SK-N-SH treated with all-trans-retinoic acid at 6 μM for 48 hours (cell line): ENCODE results near the gene BPNT1.

Source experiments
- ATAC-seq: fragments of 200-7000 bp; cut with Tn5 transposase; 3 replicates; pipeline ENCODE4 v1.9.1; 2020; ENCODE audit warnings: mild to moderate bottlenecking, moderate library complexity
- ARNTL ChIP-seq: fragments of 450-650 bp; formaldehyde crosslinking; IDR thresholded peaks from 2 replicates; pipeline ENCODE4 v1.5.0; 2020; ENCODE audit warnings: low read depth, mild to moderate bottlenecking, moderate library complexity, borderline replicate concordance
- BACH2 ChIP-seq: fragments of 250-450 bp; sonication (Bioruptor Pico); IDR thresholded peaks from 2 replicates; pipeline ENCODE4 v1.9.0; 2021; ENCODE audit warnings: mild to moderate bottlenecking, borderline replicate concordance
- CREB5 ChIP-seq: fragments of 250-450 bp; sonication (Bioruptor Pico); IDR thresholded peaks from 2 replicates; pipeline ENCODE4 v1.5.1; 2020; ENCODE audit warnings: low read depth, mild to moderate bottlenecking, moderate library complexity
- CSDC2 ChIP-seq: fragments of 250-450 bp; sonication (Bioruptor Pico); IDR thresholded peaks from 2 replicates; pipeline ENCODE4 v1.5.0; 2020; ENCODE audit warnings: mild to moderate bottlenecking, moderate library complexity
- CSRNP3 ChIP-seq: fragments of 250-450 bp; sonication (Bioruptor Pico); IDR thresholded peaks from 2 replicates; pipeline ENCODE4 v1.5.1; 2021; ENCODE audit warnings: mild to moderate bottlenecking, moderate library complexity
- GLIS3 ChIP-seq: fragments of 250-450 bp; sonication (Bioruptor Pico); IDR thresholded peaks from 2 replicates; pipeline ENCODE4 v1.5.0; 2020; ENCODE audit warnings: mild to moderate bottlenecking, moderate library complexity
- ISL1 ChIP-seq: fragments of 250-450 bp; sonication (Bioruptor Pico); IDR thresholded peaks from 2 replicates; pipeline ENCODE4 v2.1.2; 2022; ENCODE audit warnings: mild to moderate bottlenecking, moderate library complexity
- POU6F1 ChIP-seq: fragments of 250-450 bp; sonication (Bioruptor Pico); IDR thresholded peaks from 2 replicates; pipeline ENCODE4 v1.8.0; 2021; ENCODE audit warnings: low read depth, mild to moderate bottlenecking, moderate library complexity, borderline replicate concordance
- PPARA ChIP-seq: fragments of 250-450 bp; sonication (Bioruptor Pico); IDR thresholded peaks from 2 replicates; pipeline ENCODE4 v1.5.0; 2020; ENCODE audit warnings: mild to moderate bottlenecking, borderline replicate concordance
- RARB ChIP-seq: fragments of 250-450 bp; sonication (Bioruptor Pico); IDR thresholded peaks from 2 replicates; pipeline ENCODE4 v1.8.0; 2021; ENCODE audit warnings: mild to moderate bottlenecking, moderate library complexity
- SNAI2 ChIP-seq: fragments of 250-450 bp; sonication (Bioruptor Pico); IDR thresholded peaks from 2 replicates; pipeline ENCODE4 v1.5.0; 2020; ENCODE audit warnings: mild to moderate bottlenecking, moderate library complexity
- TCF4 ChIP-seq: fragments of 250-450 bp; sonication (Bioruptor Pico); IDR thresholded peaks from 2 replicates; pipeline ENCODE4 v1.8.0; 2021; ENCODE audit warnings: mild to moderate bottlenecking, moderate library complexity, borderline replicate concordance
- TOX ChIP-seq: fragments of 250-450 bp; sonication (Bioruptor Pico); IDR thresholded peaks from 2 replicates; pipeline ENCODE4 v1.8.0; 2021; ENCODE audit warnings: mild to moderate bottlenecking, moderate library complexity, borderline replicate concordance
- TSHZ2 ChIP-seq: fragments of 250-450 bp; sonication (Bioruptor Pico); IDR thresholded peaks from 2 replicates; pipeline ENCODE4 v1.5.0; 2020; ENCODE audit warnings: mild to moderate bottlenecking, moderate library complexity
- ZC3H10 ChIP-seq: fragments of 250-450 bp; sonication (Bioruptor Pico); IDR thresholded peaks from 2 replicates; pipeline ENCODE4 v1.5.1; 2021; ENCODE audit warnings: mild to moderate bottlenecking, moderate library complexity
- ZFP3 ChIP-seq: fragments of 250-450 bp; sonication (Bioruptor Pico); IDR thresholded peaks from 2 replicates; pipeline ENCODE4 v1.5.0; 2020; ENCODE audit warnings: mild to moderate bottlenecking, moderate library complexity
- ZFP30 ChIP-seq: fragments of 450-650 bp; formaldehyde crosslinking; IDR thresholded peaks from 2 replicates; pipeline ENCODE4 v1.5.0; 2022; ENCODE audit warnings: mild to moderate bottlenecking, moderate library complexity
- ZNF565 ChIP-seq: fragments of 450-650 bp; formaldehyde crosslinking; conservative IDR thresholded peaks from 2 replicates; pipeline ENCODE4 v1.5.0; 2020; ENCODE audit warnings: low read depth, mild to moderate bottlenecking, moderate library complexity

Gene BPNT1

GRCh38 chr1:220067269-220068204 lies 22.1 kb downstream of the BPNT1 start:
- peak; percentile 73 for ATAC-seq

GRCh38 chr1:220062629-220063028 lies 27.0 kb downstream of the BPNT1 start:
- no peak for TF ChIP-seq SNAI2 (CRISPR knock-in tag)
- no peak for TF ChIP-seq TSHZ2 (CRISPR knock-in tag)
- no peak for ATAC-seq

More at GRCh38 chr1:220067269-220068204, 22.1 kb downstream of the BPNT1 start:
- 0 out of 2 replicates have a peak, but pooled peaks have one; percentile 8 for TF ChIP-seq ZC3H10 (CRISPR knock-in tag)
- TF ChIP-seq TSHZ2 (CRISPR knock-in tag) = no peak
- TF ChIP-seq TOX (CRISPR knock-in tag) = peak; percentile 69; the same call in 1 of the 2 replicates

- ATAC-seq = no peak
- no peak for TF ChIP-seq ZFP3 (CRISPR knock-in tag)
- no peak for TF ChIP-seq TCF4 (CRISPR knock-in tag)
- no peak for TF ChIP-seq TOX (CRISPR knock-in tag)
- TF ChIP-seq PPARA = no peak
- TF ChIP-seq CSDC2 = no peak
- TF ChIP-seq SNAI2 (CRISPR knock-in tag) = no peak
- no peak for TF ChIP-seq ZNF565
- TF ChIP-seq ZFP30 (CRISPR knock-in tag) = no peak
These were observed 28.7 kb downstream of the BPNT1 start for GRCh38 chr1:220060876-220061275.

- ATAC-seq = no peak
- TF ChIP-seq RARB (CRISPR knock-in tag) (no peak), CSRNP3 (no peak), GLIS3 (CRISPR knock-in tag) (no peak), CREB5 (CRISPR knock-in tag) (no peak), ZNF565 (no peak), TCF4 (CRISPR knock-in tag) (no peak), ARNTL (CRISPR knock-in tag) (no peak), BACH2 (CRISPR knock-in tag) (no peak), POU6F1 (CRISPR knock-in tag) (no peak), CSDC2 (no peak), ZFP3 (CRISPR knock-in tag) (no peak), ISL1 (no peak), TSHZ2 (CRISPR knock-in tag) (no peak), SNAI2 (CRISPR knock-in tag) (no peak), PPARA (no peak), ZFP30 (CRISPR knock-in tag) (no peak), ZC3H10 (CRISPR knock-in tag) (no peak), TOX (CRISPR knock-in tag) (no peak)
These were observed 33.2 kb downstream of the BPNT1 start for GRCh38 chr1:220056374-220056773.
